Dendritic cell treated with granulocyte-macrophage colony-stimulating factor and Interleukin-4, amounts not matched to agents 40 ng/mL and 50 ng/mL, for 4 days (primary cell): ENCODE measurements around the gene PIP5K1C.

Experiments used
- H3K27ac Mint-ChIP-seq: one replicate; pipeline ENCODE4 v1.8.0; 2022; ENCODE audit warnings: mild to moderate bottlenecking, mixed read lengths
- H3K27me3 Mint-ChIP-seq: one replicate; pipeline ENCODE4 v1.8.0; 2022; ENCODE audit warnings: mild to moderate bottlenecking, mixed read lengths
- H3K36me3 Mint-ChIP-seq: one replicate; pipeline ENCODE4 v1.8.0; 2022; ENCODE audit warnings: low read depth, mixed read lengths
- H3K4me1 Mint-ChIP-seq: one replicate; pipeline ENCODE4 v1.8.0; 2022; ENCODE audit warnings: low read depth, mixed read lengths
- H3K4me3 Mint-ChIP-seq: one replicate; pipeline ENCODE4 v1.8.0; 2022; ENCODE audit warnings: mild to moderate bottlenecking, moderate library complexity, mixed read lengths
- H3K9me3 Mint-ChIP-seq: one replicate; pipeline ENCODE4 v1.8.0; 2022; ENCODE audit warnings: mixed read lengths
- intact Hi-C: fragments of 100-400 bp; cut with micrococcal nuclease; formaldehyde crosslinking; loops from one replicate; pipeline ENCODE4 v1.15.0; 2022

The PIP5K1C gene

GRCh38 chr19:3694361-3695123 is 5.7 kb downstream of the PIP5K1C start:
- peaks cover 94% of the 10 kb centered on the region for H3K4me1 Mint-ChIP-seq
- peaks cover 97% of the 10 kb centered on the region for H3K36me3 Mint-ChIP-seq
- intact Hi-C loops, result no loop called here
- no peaks in the 10 kb centered on the region for H3K9me3 Mint-ChIP-seq
- H3K4me3 Mint-ChIP-seq, result no peak overlapping the region
- H3K27me3 Mint-ChIP-seq, result peaks cover 2% of the 10 kb centered on the region
- H3K27ac Mint-ChIP-seq, result peak overlapping the region; percentile 60

DNA sequence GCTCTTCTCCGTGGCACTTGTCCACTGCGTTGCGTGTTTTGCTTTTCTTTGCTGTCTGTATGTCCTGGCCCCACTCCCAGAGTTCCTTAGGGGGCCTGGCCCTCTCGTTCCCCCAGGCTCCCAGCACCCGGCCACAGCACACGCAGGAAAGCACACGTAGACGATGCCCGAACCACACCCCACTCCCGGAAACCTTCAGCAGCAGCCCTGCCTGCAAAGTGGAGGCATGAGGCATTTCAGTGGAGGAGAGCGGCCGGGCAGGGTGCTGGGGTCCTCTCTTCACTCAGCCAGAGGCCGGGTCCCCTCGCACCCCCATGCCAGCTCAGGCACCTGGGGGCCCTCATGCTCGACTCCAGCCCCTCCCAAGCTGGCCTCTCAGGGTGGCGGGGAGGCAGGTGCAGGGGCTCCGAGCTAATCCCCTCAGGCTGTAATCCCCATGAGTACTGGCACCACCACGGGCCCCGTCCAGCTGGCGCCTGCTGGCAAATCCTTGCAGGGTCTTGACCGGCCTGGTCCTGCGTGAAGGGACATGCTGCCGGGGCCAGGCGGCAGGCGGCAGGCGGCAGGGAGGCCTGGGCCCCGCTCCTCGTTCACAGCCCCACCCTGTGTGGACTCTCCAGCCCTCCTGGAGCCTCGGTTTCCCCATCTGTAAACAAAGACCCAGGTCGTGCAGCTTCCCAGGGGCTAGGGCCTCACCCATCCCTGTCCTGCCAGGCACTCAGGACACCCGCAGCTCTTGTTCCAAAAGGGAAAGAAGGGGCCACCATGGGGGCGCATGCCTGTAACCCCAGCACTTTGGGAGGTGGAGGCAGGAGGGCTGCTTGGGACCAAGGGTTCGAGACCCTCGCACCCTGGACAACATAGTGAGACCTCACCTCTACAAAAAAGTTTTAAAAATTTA is 7.0 kb downstream of the PIP5K1C start:
- Mint-ChIP-seq H3K4me3 (no peak overlapping the region), H3K27me3 (peaks cover 6% of the 10 kb centered on the region), H3K4me1 (peaks cover 93% of the 10 kb centered on the region), H3K27ac (peak overlapping the region; percentile 82), H3K9me3 (no peaks in the 10 kb centered on the region), H3K36me3 (peaks cover 93% of the 10 kb centered on the region)
- intact Hi-C loops, result no loop called here

DNA sequence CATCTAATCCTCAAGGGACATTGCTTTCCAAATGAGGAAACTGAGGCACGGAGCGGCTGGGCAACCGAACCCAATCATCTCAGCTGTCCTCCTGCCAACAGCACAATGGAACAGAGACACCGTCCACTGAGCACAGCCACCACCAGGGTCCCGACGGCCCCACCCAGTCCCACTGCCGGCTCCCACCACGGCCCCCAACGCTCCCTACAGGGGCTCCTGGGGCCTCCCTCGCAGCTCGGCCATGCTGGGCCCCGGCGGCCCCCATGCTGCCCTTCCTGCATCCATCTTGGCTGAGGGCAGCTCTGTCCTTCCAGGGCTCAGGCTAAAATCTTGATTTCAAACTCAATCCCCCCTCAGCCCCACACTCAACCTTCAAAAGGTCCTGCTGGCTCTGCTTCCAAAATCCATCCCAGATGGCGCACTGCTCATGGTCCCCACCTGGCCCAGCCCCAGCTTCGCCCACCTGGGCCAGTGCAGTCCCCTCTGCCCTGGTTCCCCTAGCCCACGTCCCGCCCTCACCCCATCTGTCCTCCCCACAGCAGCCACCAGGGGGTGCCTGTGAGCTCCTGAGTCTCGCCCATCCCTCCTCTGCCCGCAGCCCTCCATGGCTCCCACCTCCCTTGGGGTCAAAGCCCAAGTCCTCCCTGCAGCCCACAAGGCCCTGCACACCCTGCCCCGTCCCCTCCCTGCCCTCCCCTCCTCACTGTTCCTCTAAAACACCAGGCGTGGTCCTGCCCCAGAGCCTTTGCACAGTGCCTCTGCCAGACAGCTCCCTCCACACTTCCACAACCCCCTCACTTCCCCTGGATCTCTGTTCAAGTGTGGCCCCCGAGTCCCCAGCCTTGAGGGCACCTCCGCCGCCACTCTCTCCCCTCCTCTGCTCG is 7.9 kb downstream of the PIP5K1C start:
- peaks cover 87% of the 10 kb centered on the region for H3K36me3 Mint-ChIP-seq
- intact Hi-C loops, result no loop called here
- H3K27ac Mint-ChIP-seq, result peak overlapping the region; percentile 82

GRCh38 chr19:3691726-3692125 is 8.5 kb downstream of the PIP5K1C start:
- Mint-ChIP-seq H3K27ac (peak overlapping the region; percentile 82), H3K4me1 (peaks cover 90% of the 10 kb centered on the region), H3K4me3 (no peak overlapping the region), H3K9me3 (no peaks in the 10 kb centered on the region), H3K27me3 (peaks cover 7% of the 10 kb centered on the region), H3K36me3 (peaks cover 86% of the 10 kb centered on the region)
- intact Hi-C loops, result no loop called here

More for the DNA sequence above, 7.9 kb downstream of the PIP5K1C start:
- Mint-ChIP-seq H3K9me3 (no peaks in the 10 kb centered on the region), H3K4me3 (no peak overlapping the region), H3K27me3 (peaks cover 7% of the 10 kb centered on the region), H3K4me1 (peaks cover 91% of the 10 kb centered on the region)

- intact Hi-C loops, result no loop called here
- Mint-ChIP-seq H3K9me3 (no peaks in the 10 kb centered on the region), H3K4me1 (peaks cover 86% of the 10 kb centered on the region), H3K27ac (peak overlapping the region; percentile 82), H3K36me3 (peaks cover 82% of the 10 kb centered on the region), H3K27me3 (peaks cover 7% of the 10 kb centered on the region), H3K4me3 (no peak overlapping the region)
These were observed 8.9 kb downstream of the PIP5K1C start for GRCh38 chr19:3691372-3691716.

DNA sequence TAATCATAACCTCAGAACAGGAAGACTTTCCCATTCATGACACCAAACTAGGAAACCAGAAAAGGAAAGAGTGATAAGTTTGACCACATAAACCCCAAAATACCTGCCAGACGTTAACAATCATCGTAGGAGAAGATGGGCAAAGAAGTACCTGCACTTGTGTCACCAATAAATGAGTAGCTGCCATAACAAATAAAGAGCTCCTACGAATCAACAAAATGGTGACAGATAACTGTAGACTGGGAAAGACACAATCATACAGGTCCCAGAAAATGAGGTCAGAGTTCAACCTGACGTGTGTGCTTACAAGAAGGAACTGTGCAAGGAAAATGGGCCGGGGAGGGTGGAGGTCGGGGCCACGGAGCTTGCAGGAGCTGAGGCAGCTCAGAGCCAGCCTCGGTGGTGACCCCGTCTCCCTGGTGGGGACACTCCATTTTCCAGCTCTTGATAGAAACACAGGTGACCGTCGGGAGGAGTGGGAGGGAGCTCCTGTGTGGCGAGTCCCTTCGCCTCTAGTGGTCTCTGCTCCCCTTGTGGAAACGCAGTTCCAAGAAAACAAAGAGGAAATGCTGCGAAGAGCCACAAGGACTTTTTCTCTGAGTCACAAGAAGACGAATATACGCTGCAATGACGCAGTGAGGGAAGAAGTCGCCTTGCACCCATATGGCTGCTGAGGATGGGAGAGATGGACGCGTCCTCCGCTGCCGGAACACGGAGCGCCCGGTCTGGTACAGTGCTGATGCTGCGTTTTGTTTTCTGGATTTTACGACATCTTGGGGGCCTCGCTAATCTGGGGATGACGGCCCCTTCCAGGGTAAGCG is 9.5 kb downstream of the PIP5K1C start:
- peaks cover 80% of the 10 kb centered on the region for H3K4me1 Mint-ChIP-seq
- intact Hi-C loops, result no loop called here
- H3K36me3 Mint-ChIP-seq, result peaks cover 78% of the 10 kb centered on the region
- H3K27ac Mint-ChIP-seq, result peak overlapping the region; percentile 82
- H3K27me3 Mint-ChIP-seq, result peaks cover 7% of the 10 kb centered on the region
- no peaks in the 10 kb centered on the region for H3K9me3 Mint-ChIP-seq
- peak overlapping the region; percentile 21 for H3K4me3 Mint-ChIP-seq

GRCh38 chr19:3687774-3688706 is 12.2 kb downstream of the PIP5K1C start:
- Mint-ChIP-seq H3K4me1 (peaks cover 72% of the 10 kb centered on the region), H3K4me3 (no peak overlapping the region), H3K27ac (peak overlapping the region; percentile 43), H3K27me3 (peaks cover 7% of the 10 kb centered on the region), H3K36me3 (peaks cover 80% of the 10 kb centered on the region), H3K9me3 (no peaks in the 10 kb centered on the region)
- intact Hi-C loops, result no loop called here

DNA sequence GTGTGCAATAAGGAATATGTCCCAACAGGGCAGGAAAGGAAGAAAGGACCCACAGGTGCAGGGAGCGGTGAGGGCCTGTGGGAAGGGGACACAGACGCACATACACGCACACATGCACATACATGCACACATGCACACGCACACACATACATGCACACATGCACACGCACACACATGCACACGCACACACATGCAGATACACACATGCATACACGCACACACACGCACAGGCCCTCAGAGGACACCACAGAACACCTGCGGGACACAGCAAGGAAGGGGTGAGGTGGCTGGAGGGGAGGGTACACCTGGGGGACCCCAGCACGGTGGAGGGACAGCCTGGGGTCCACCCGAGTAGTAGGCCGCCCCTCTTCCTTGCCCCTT is 12.9 kb downstream of the PIP5K1C start:
- H3K4me3 Mint-ChIP-seq, result no peak overlapping the region
- H3K27ac Mint-ChIP-seq, result no peak overlapping the region
- intact Hi-C loops, result no loop called here
- no peaks in the 10 kb centered on the region for H3K9me3 Mint-ChIP-seq
- peaks cover 69% of the 10 kb centered on the region for H3K4me1 Mint-ChIP-seq
- H3K27me3 Mint-ChIP-seq, result peaks cover 7% of the 10 kb centered on the region
- H3K36me3 Mint-ChIP-seq, result peaks cover 79% of the 10 kb centered on the region

- Mint-ChIP-seq H3K4me1 (peaks cover 50% of the 10 kb centered on the region), H3K36me3 (peaks cover 79% of the 10 kb centered on the region), H3K27ac (no peak overlapping the region), H3K9me3 (no peaks in the 10 kb centered on the region), H3K27me3 (peaks cover 7% of the 10 kb centered on the region), H3K4me3 (no peak overlapping the region)
- intact Hi-C loops, result no loop called here
These were observed 15.4 kb downstream of the PIP5K1C start for GRCh38 chr19:3684817-3685410.

GRCh38 chr19:3684054-3684816 is 16.0 kb downstream of the PIP5K1C start:
- intact Hi-C loops, result no loop called here
- H3K27me3 Mint-ChIP-seq, result peaks cover 5% of the 10 kb centered on the region

DNA sequence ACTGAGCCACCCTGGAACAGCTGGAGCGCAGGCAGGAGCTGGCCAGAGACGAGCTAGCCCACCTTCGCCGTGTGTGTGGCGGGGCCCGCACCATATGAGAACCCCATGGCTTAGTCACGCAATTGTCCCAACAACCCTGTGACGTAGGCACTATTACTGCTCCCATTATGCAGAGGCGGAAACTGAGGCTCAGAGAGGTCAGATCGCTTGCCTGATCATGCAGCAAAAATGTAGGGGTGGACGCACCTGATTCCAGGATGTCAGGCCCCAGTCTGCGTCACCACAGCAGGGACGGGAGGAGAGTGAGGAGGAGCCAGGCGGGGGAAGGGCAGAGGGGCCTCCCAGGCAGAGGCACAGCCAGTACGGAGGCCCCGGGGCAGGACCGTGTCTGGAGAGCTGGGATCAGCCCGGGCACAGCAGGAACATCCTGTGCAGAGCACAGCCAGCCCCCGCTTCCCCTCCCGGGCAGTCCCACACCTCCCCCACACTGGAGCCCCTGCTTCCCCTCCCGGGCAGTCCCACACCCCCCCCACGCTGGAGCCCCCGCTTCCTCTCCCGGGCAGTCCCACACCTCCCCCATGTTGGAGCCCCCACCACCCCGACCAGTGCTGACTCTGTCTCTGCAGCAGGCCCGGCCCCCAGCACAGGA is 16.7 kb downstream of the PIP5K1C start:
- peaks cover 4% of the 10 kb centered on the region for H3K27me3 Mint-ChIP-seq
- H3K4me1 Mint-ChIP-seq, result peaks cover 38% of the 10 kb centered on the region
- H3K9me3 Mint-ChIP-seq, result no peaks in the 10 kb centered on the region
- intact Hi-C loops, result no loop called here
- peak overlapping the region; percentile 28 for H3K27ac Mint-ChIP-seq
- H3K4me3 Mint-ChIP-seq, result no peak overlapping the region
- H3K36me3 Mint-ChIP-seq, result peaks cover 79% of the 10 kb centered on the region

More at GRCh38 chr19:3684054-3684816, 16.0 kb downstream of the PIP5K1C start:
- Mint-ChIP-seq H3K36me3 (peaks cover 79% of the 10 kb centered on the region), H3K9me3 (no peaks in the 10 kb centered on the region), H3K4me1 (peaks cover 44% of the 10 kb centered on the region), H3K27ac (peak overlapping the region; percentile 28), H3K4me3 (no peak overlapping the region)
